ENCODE data around the gene CPHXL2.

The CPHXL2 gene

GRCh38 chr16:75622761-75623605, 53.8 kb downstream of the CPHXL2 start, which contains the start of gene ADAT1:
ADAT1 (minus strand) TSS chr16:75623281; CDS start chr16:75620799, 2,482 bp downstream.
- Histone ChIP-seq H3K4me3 (ENCODE audit: low read depth, low read length) (peak within 1 kb of the TSS; percentile 70), H3K4me1 (ENCODE audit: control insufficient read depth, insufficient read depth, low read length) (peaks cover 6% of the 10 kb centered on the region; the same call in 1 of the 2 replicates), H3K9me3 (ENCODE audit: control insufficient read depth, insufficient read depth, low read depth, low read length) (no peaks in the 10 kb centered on the region), H3K36me3 (ENCODE audit: control insufficient read depth in 2 of 2, insufficient read depth in 1 of 2, low read length in 2 of 2) (peaks cover 11 to 52% of the 10 kb centered on the region in 2 experiments; a peak in 2 of 3 replicates), H3K27ac (ENCODE audit: extremely low read depth, low read depth, low read length) (peak within 1 kb of the TSS; percentile 69)
- ChIA-PET CTCF (interaction anchor here (0.6 to 2.8 kb wide), 4 partner anchors 44 to 151 kb away, joined by 3 to 21 read pairs (median 4); no protein-coding TSS in a partner anchor), POLR2A (interaction anchor here (0.5 to 2.9 kb wide), 18 partner anchors 8 to 722 kb away, joined by 3 to 30 read pairs (median 5); partner anchors contain the start of genes CFDP1, GABARAPL2, KARS1 and TERF2IP)
- peak; percentile 43; the same call in 1 of the 2 replicates for TF ChIP-seq ZBTB6 (tag by site-specific recombination; IDR thresholded peaks at IDR 0.05)
- peak; percentile 10; the same call in 1 of the 2 replicates for TF ChIP-seq EGR2 (tag by site-specific recombination; IDR thresholded peaks at IDR 0.05; ENCODE audit: low read depth)
- no peak for TF ChIP-seq ZNF350 (tag by site-specific recombination; IDR thresholded peaks at IDR 0.05)
- peak; percentile 72; the same call in 1 of the 2 replicates for TF ChIP-seq ZNF660 (tag by site-specific recombination; IDR thresholded peaks at IDR 0.05)
- peak; percentile 82 for TF ChIP-seq ZNF501 (tag by site-specific recombination; IDR thresholded peaks at IDR 0.05)
- TF ChIP-seq ZFHX2 (tag by site-specific recombination; conservative IDR thresholded peaks at IDR 0.05) = 0 out of 2 replicates have a peak, but pooled peaks have one; percentile 29
- TF ChIP-seq ZNF362 (tag by site-specific recombination; IDR thresholded peaks at IDR 0.05) = peak; percentile 39; the same call in 1 of the 2 replicates
- peak; percentile 99 for TF ChIP-seq ZNF629 (tag by site-specific recombination; IDR thresholded peaks at IDR 0.05)
- TF ChIP-seq ZBTB1 (tag by site-specific recombination; IDR thresholded peaks at IDR 0.05) = no peak
- TF ChIP-seq ZNF670 (tag by site-specific recombination; IDR thresholded peaks at IDR 0.05; ENCODE audit: low read depth) = no peak
- TF ChIP-seq KLF8 (tag by site-specific recombination; IDR thresholded peaks at IDR 0.05) = peak; percentile 44; the same call in 1 of the 2 replicates
- peak; percentile 47; the same call in 1 of the 2 replicates for TF ChIP-seq ZNF239 (tag by site-specific recombination; IDR thresholded peaks at IDR 0.05)
- TF ChIP-seq ZNF146 (tag by site-specific recombination; IDR thresholded peaks at IDR 0.05) = no peak
- TF ChIP-seq ZIC2 (tag by site-specific recombination; IDR thresholded peaks at IDR 0.05) = peak; percentile 43; the same call in 1 of the 2 replicates
- TF ChIP-seq PBX3 (CRISPR knock-in tag; IDR thresholded peaks at IDR 0.05) = 0 out of 2 replicates have a peak, but pooled peaks have one; percentile 31
- peak; percentile 44; the same call in 1 of the 2 replicates for TF ChIP-seq ZFP69B (tag by site-specific recombination; IDR thresholded peaks at IDR 0.05)
- TF ChIP-seq KLF17 (tag by site-specific recombination; IDR thresholded peaks at IDR 0.05) = no peak
- TF ChIP-seq KLF9 (tag by site-specific recombination; IDR thresholded peaks at IDR 0.05; ENCODE audit: low read depth) = 0 out of 2 replicates have a peak, but pooled peaks have one; percentile 53
- peak; percentile 98 for TF ChIP-seq ZNF561 (tag by site-specific recombination; IDR thresholded peaks at IDR 0.05; ENCODE audit: borderline replicate concordance)
- TF ChIP-seq REPIN1 (tag by site-specific recombination; IDR thresholded peaks at IDR 0.05; ENCODE audit: low read depth) = peak; percentile 84; the same call in 1 of the 2 replicates
- TF ChIP-seq SP2 (tag by site-specific recombination; IDR thresholded peaks at IDR 0.05) = peak; percentile 75
- TF ChIP-seq KLF1 (tag by site-specific recombination; IDR thresholded peaks at IDR 0.05) = peak; percentile 59; the same call in 1 of the 2 replicates
- peak; percentile 58; the same call in 1 of the 2 replicates for TF ChIP-seq ZNF610 (tag by site-specific recombination; IDR thresholded peaks at IDR 0.05; ENCODE audit: borderline replicate concordance)
- TF ChIP-seq PATZ1 (tag by site-specific recombination; IDR thresholded peaks at IDR 0.05) = peak; percentile 60
- TF ChIP-seq ZNF10 (tag by site-specific recombination; IDR thresholded peaks at IDR 0.05) = 0 out of 2 replicates have a peak, but pooled peaks have one; percentile 54
- TF ChIP-seq ZNF555 (tag by site-specific recombination; conservative IDR thresholded peaks at IDR 0.05) = peak; percentile 74
- TF ChIP-seq PRDM4 (tag by site-specific recombination; IDR thresholded peaks at IDR 0.05) = no peak
